ENCODE data around the gene TRH.

TRH gene

GRCh38 chr3:129954514-129954913 is 20.0 kb upstream of the TRH start:
- H3K4me1 ChIP-seq: no peaks in the 10 kb centered on the region
- DNase-seq: no peak
- no peak for TF ChIP-seq CTCF (IDR thresholded peaks at IDR 0.05; ENCODE audit: low read depth, low read length)
- no peaks in the 10 kb centered on the region for H3K27me3 ChIP-seq
- no peaks in the 10 kb centered on the region for H3K36me3 ChIP-seq
- no peak overlapping the region for H3K4me3 ChIP-seq (ENCODE audit: low read depth, low read length)
- H3K9me3 ChIP-seq: no peaks in the 10 kb centered on the region

GRCh38 chr3:129956936-129957335 is 17.6 kb upstream of the TRH start:
- Histone ChIP-seq H3K27me3 (no peaks in the 10 kb centered on the region), H3K4me1 (no peaks in the 10 kb centered on the region), H3K4me3 (ENCODE audit: low read depth, low read length) (no peak overlapping the region), H3K9me3 (no peaks in the 10 kb centered on the region), H3K36me3 (no peaks in the 10 kb centered on the region)
- TF ChIP-seq CTCF (IDR thresholded peaks at IDR 0.05; ENCODE audit: low read depth, low read length): no peak
- no peak for DNase-seq

GRCh38 chr3:129958755-129959154 is 15.8 kb upstream of the TRH start:
- H3K4me1 ChIP-seq: no peaks in the 10 kb centered on the region
- H3K36me3 ChIP-seq: no peaks in the 10 kb centered on the region
- no peaks in the 10 kb centered on the region for H3K27me3 ChIP-seq
- TF ChIP-seq CTCF (IDR thresholded peaks at IDR 0.05; ENCODE audit: low read depth, low read length): no peak
- H3K9me3 ChIP-seq: no peaks in the 10 kb centered on the region
- no peak overlapping the region for H3K4me3 ChIP-seq (ENCODE audit: low read depth, low read length)
- DNase-seq: no peak

- DNase-seq: no peak
- H3K36me3 ChIP-seq: no peaks in the 10 kb centered on the region
- no peaks in the 10 kb centered on the region for H3K9me3 ChIP-seq
- no peaks in the 10 kb centered on the region for H3K4me1 ChIP-seq
- no peaks in the 10 kb centered on the region for H3K27me3 ChIP-seq
- TF ChIP-seq CTCF (IDR thresholded peaks at IDR 0.05; ENCODE audit: low read depth, low read length): no peak
- H3K4me3 ChIP-seq (ENCODE audit: low read depth, low read length): no peak overlapping the region
Measured at GRCh38 chr3:129961141-129961541, 13.4 kb upstream of the TRH start.

- no peak for TF ChIP-seq CTCF (IDR thresholded peaks at IDR 0.05; ENCODE audit: low read depth, low read length)
- no peaks in the 10 kb centered on the region for H3K27me3 ChIP-seq
Measured at GRCh38 chr3:129962600-129962999, 11.9 kb upstream of the TRH start.

GRCh38 chr3:129965937-129966336 is 8.6 kb upstream of the TRH start:
- no peak for TF ChIP-seq CTCF (IDR thresholded peaks at IDR 0.05; ENCODE audit: low read depth, low read length)
- Histone ChIP-seq H3K9me3 (no peaks in the 10 kb centered on the region), H3K36me3 (no peaks in the 10 kb centered on the region), H3K27me3 (no peaks in the 10 kb centered on the region), H3K4me1 (no peaks in the 10 kb centered on the region), H3K4me3 (ENCODE audit: low read depth, low read length) (no peak overlapping the region)
- no peak for DNase-seq

More at GRCh38 chr3:129962600-129962999, 11.9 kb upstream of the TRH start:
- Histone ChIP-seq H3K4me1 (no peaks in the 10 kb centered on the region), H3K4me3 (ENCODE audit: low read depth, low read length) (no peak overlapping the region), H3K36me3 (no peaks in the 10 kb centered on the region), H3K9me3 (no peaks in the 10 kb centered on the region)
- DNase-seq: no peak
